ENCODE results near the gene RANBP1.

RANBP1 gene

GRCh38 chr22:20138417-20138738, 22.5 kb downstream of the RANBP1 start:
- no peak for DNase-seq

GRCh38 chr22:20138868-20139267, 23.0 kb downstream of the RANBP1 start:
- no peak for DNase-seq

- DNase-seq, result no peak
Observed at GRCh38 chr22:20139391-20140106, 23.6 kb downstream of the RANBP1 start.

GRCh38 chr22:20140107-20140445, 24.2 kb downstream of the RANBP1 start:
- DNase-seq, result no peak

- no peak for DNase-seq
Observed at GRCh38 chr22:20140521-20140964, 24.6 kb downstream of the RANBP1 start.

- no peak for DNase-seq
Observed at GRCh38 chr22:20141186-20142077, 25.5 kb downstream of the RANBP1 start.

- DNase-seq, result no peak
Observed at GRCh38 chr22:20142711-20143621, 27.1 kb downstream of the RANBP1 start.

- DNase-seq, result no peak
Observed at GRCh38 chr22:20143883-20144665, 28.2 kb downstream of the RANBP1 start.

- no peak for DNase-seq
Observed at GRCh38 chr22:20145206-20145831, 29.4 kb downstream of the RANBP1 start.

GRCh38 chr22:20145832-20146223, 29.9 kb downstream of the RANBP1 start:
- DNase-seq, result no peak

- no peak for DNase-seq
Observed at GRCh38 chr22:20146777-20147176, 30.9 kb downstream of the RANBP1 start.

- DNase-seq, result no peak
Observed at GRCh38 chr22:20147237-20147988, 31.5 kb downstream of the RANBP1 start.

- no peak for DNase-seq
Observed at GRCh38 chr22:20148414-20148813, 32.5 kb downstream of the RANBP1 start.

GRCh38 chr22:20149257-20150250, 33.6 kb downstream of the RANBP1 start:
- DNase-seq, result no peak

- no peak for DNase-seq
Observed at GRCh38 chr22:20150381-20151275, 34.7 kb downstream of the RANBP1 start, which contains the start of gene CCDC188. CCDC188 (minus strand) TSS chr22:20151055; CDS start chr22:20150986, 69 bp downstream.

GRCh38 chr22:20151276-20151588, 35.3 kb downstream of the RANBP1 start:
- DNase-seq, result no peak

GRCh38 chr22:20152464-20152890, 36.6 kb downstream of the RANBP1 start:
- no peak for DNase-seq

GRCh38 chr22:20153945-20154344, 38.0 kb downstream of the RANBP1 start:
- no peak for DNase-seq
